HG03432 (cell line): ENCODE data around the gene ADGRG7.

Experiments used
- ATAC-seq: cut with Tn5 transposase; IDR thresholded peaks from one replicate; pipeline ENCODE4 v1.9.1; 2021; ENCODE audit warnings: mild to moderate bottlenecking, moderate library complexity; ENCODE audit not compliant: unreplicated experiment

Gene ADGRG7

GRCh38 chr3:100732435-100732834 is 123.0 kb downstream of the ADGRG7 start:
- no peak for ATAC-seq

- ATAC-seq, result no peak
Observed at GRCh38 chr3:100737334-100737733, 127.9 kb downstream of the ADGRG7 start.

- no peak for ATAC-seq
Observed at GRCh38 chr3:100740207-100740606, 130.8 kb downstream of the ADGRG7 start.

- ATAC-seq, result no peak
Observed at GRCh38 chr3:100743535-100743934, 134.1 kb downstream of the ADGRG7 start.

- no peak for ATAC-seq
Observed at GRCh38 chr3:100744671-100745070, 135.3 kb downstream of the ADGRG7 start.
